ENCODE data around the gene NECAB2.

DNA sequence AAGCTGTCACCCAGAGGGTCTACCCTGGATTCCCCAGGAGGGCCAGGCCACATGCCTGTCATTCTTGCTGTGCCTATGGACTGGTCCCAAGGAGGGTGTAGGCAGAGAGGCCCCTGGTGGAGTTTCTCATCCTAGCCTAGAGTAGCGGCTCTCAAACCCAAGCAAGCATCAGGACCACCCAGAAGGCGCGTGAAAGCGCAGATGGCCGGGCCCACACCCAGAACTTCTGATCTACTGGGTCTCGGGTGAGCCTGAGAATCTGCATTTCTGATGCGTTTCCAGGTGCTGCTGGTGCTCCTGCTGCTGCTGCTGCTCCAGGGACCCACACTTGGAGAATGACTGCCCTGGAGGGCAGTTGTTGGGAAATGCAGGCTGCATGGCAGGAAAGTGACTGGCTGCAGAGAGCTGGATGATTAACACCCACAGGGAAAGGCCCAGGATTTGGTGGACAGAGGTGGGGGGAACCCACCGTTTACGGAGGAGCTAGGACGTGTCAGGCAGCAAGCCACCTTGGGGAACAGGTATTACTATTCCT lies 24.5 kb upstream of the NECAB2 start:
- TF ChIP-seq TAF1 (IDR thresholded peaks at IDR 0.05; ENCODE audit: low read depth, low read length) (no peak), POLR2AphosphoS5 (IDR thresholded peaks at IDR 0.05; ENCODE audit: low read depth, low read length) (no peak), EGR1 (IDR thresholded peaks at IDR 0.05; ENCODE audit: borderline replicate concordance, low read depth, low read length) (no peak), TCF12 (IDR thresholded peaks at IDR 0.05; ENCODE audit: low read depth, low read length) (no peak), CTCF (IDR thresholded peaks at IDR 0.05; ENCODE audit: control extremely low read depth in 1 of 3, insufficient read depth in 1 of 3, low read depth in 1 of 3, low read length in 3 of 3) (no peak), RFX5 (IDR thresholded peaks at IDR 0.05; ENCODE audit: borderline replicate concordance, low read depth, low read length) (no peak), RBBP5 (IDR thresholded peaks at IDR 0.05; ENCODE audit: borderline replicate concordance, low read depth, low read length) (no peak), SRF (IDR thresholded peaks at IDR 0.05; ENCODE audit: low read depth, low read length) (no peak), POLR2A (IDR thresholded peaks at IDR 0.05; ENCODE audit: control extremely low read depth in 1 of 2, low read depth in 2 of 2, low read length in 2 of 2) (no peak)
